K562 (cell line): Measurements from ENCODE around the gene SPATA2L. TPM values are rescaled to one million over a fixed set of nuclear protein-coding genes. Genes with fewer than 3 reads are reported as not detected.
"Not testable (repeated sequence)": the region's sequence is repeated elsewhere in the genome, so short reads cannot be mapped to it uniquely, and the experiment has no call there.

Source experiments
- ATAC-seq: fragments of 200-7000 bp; cut with Tn5 transposase; 3 replicates; pipeline ENCODE4 v1.9.1; 2020; ENCODE audit warnings: moderate library complexity
- BruUV-seq: library from RNA; stranded (reverse); fragments of 400-500 nt; replicated peaks from 2 replicates; lab custom pipeline; 2021; lab: Mats Ljungman, UMichigan
- CTCF ChIA-PET: fragments of 300-600 bp; formaldehyde crosslinking; extraction: SDS; loops from one replicate; lab custom pipeline; 2021; ENCODE audit warnings: low intra/inter-chr PET ratio; lab: Yijun Ruan, JAX
- POLR2A ChIA-PET: fragments of 300-600, 350-650 bp; sonication (Branson Sonifier 250); formaldehyde crosslinking; extraction: SDS; loops from one replicate; lab custom pipeline; 2021; ENCODE audit warnings: antibody characterized with exemption, inconsistent platforms; lab: Yijun Ruan, JAX
- DNase-seq, 4 experiments: peaks; one replicate each; pipeline versions ENCODE4 v3.0.0 to v3.0.0-alpha.2; 2011 to 2018; ENCODE audit warnings: low spot score in 3 of 4, mixed read lengths in 3 of 4; ENCODE audit errors: extremely low read depth in 1 of 4
- FAIRE-seq: peaks from 2 replicates; lab custom pipeline; 2011; peaks lifted over from hg19 to GRCh38; lab: Jason Lieb, UNC
- H2AFZ ChIP-seq: 2 replicates; pipeline ENCODE4 v1.6.0; 2011; ENCODE audit warnings: low read depth, low read length, control low read depth, inconsistent platforms
- H3K27ac ChIP-seq: fragments of 200-600 bp; 3 replicates; pipeline ENCODE4 v1.8.0; 2011; ENCODE audit warnings: low read depth, mild to moderate bottlenecking, control low read depth, inconsistent platforms, low read length, moderate library complexity, mixed read lengths; ENCODE audit errors: extremely low read depth
- H3K27me3 ChIP-seq, 2 experiments: fragments of 300-600 bp in 1 of 2; 2 replicates in 1 of 2; 3 replicates in 1 of 2; pipeline versions ENCODE4 v1.6.0 to v1.8.0; 2011; ENCODE audit warnings: inconsistent platforms in 2 of 2, low read length in 2 of 2, mild to moderate bottlenecking in 1 of 2, mixed read lengths in 1 of 2, moderate library complexity in 1 of 2; ENCODE audit not compliant: control insufficient read depth in 2 of 2, insufficient read depth in 2 of 2
- H3K36me3 ChIP-seq: fragments of 300-600 bp; 3 replicates; pipeline ENCODE4 v1.8.0; 2011; ENCODE audit warnings: mild to moderate bottlenecking, low read length, inconsistent platforms; ENCODE audit not compliant: control insufficient read depth, insufficient read depth
- H3K4me1 ChIP-seq, 2 experiments: fragments of 200-600 bp in 1 of 2; replicated peaks in 1 of 2; 2 replicates in 1 of 2; 3 replicates in 1 of 2; pipeline versions ENCODE4 v1.5.1 to v1.8.0; 2011; ENCODE audit warnings: inconsistent platforms in 2 of 2, low read length in 2 of 2, mild to moderate bottlenecking in 1 of 2, mixed read lengths in 1 of 2, moderate library complexity in 1 of 2; ENCODE audit not compliant: control insufficient read depth in 2 of 2, insufficient read depth in 2 of 2
- H3K4me2 ChIP-seq: 2 replicates; pipeline ENCODE4 v1.6.1; 2011; ENCODE audit warnings: low read length, control low read depth, inconsistent platforms, mixed read lengths; ENCODE audit not compliant: insufficient read depth
- H3K4me3 ChIP-seq: fragments of 200-600 bp; sonication (generic), shearing (Covaris generic); 2 replicates; pipeline ENCODE4 v1.5.1; 2016; ENCODE audit warnings: control low read depth, inconsistent platforms
- H3K79me2 ChIP-seq: fragments of 200-600 bp; 3 replicates; pipeline ENCODE4 v1.8.0; 2011; ENCODE audit warnings: low read length, inconsistent platforms; ENCODE audit not compliant: control insufficient read depth, insufficient read depth
- H3K9ac ChIP-seq, 2 experiments: 2 replicates each; pipeline versions ENCODE4 v1.6.0 to v1.6.1; 2011; ENCODE audit warnings: low read depth in 2 of 2, low read length in 2 of 2, control low read depth in 1 of 2, inconsistent platforms in 1 of 2, mild to moderate bottlenecking in 1 of 2, mixed read lengths in 1 of 2; ENCODE audit not compliant: insufficient read depth in 1 of 2
- H3K9me1 ChIP-seq: one replicate; pipeline ENCODE4 v1.6.0; 2011; ENCODE audit warnings: inconsistent platforms, mild to moderate bottlenecking, low read length, moderate library complexity; ENCODE audit not compliant: control insufficient read depth, insufficient read depth
- H3K9me3 ChIP-seq: replicated peaks from 2 replicates; pipeline ENCODE4 v1.5.1; 2011; ENCODE audit warnings: low read depth, low read length, inconsistent platforms; ENCODE audit not compliant: control insufficient read depth, insufficient read depth
- H4K20me1 ChIP-seq: replicated peaks from 2 replicates; pipeline ENCODE4 v1.6.1; 2011; ENCODE audit warnings: low read length, inconsistent platforms, mixed read lengths; ENCODE audit not compliant: control insufficient read depth, insufficient read depth
- NR2C2 ChIP-seq, 2 experiments: fragments of 200-800 bp in 1 of 2; sonication (Bioruptor generic) in 1 of 2; sonication (generic) in 1 of 2; formaldehyde crosslinking in 1 of 2; IDR thresholded peaks; 2 replicates each; pipeline versions ENCODE4 v1.6.1 to v1.8.0; 2016 to 2022; ENCODE audit warnings: mild to moderate bottlenecking in 1 of 2, missing compliant biosample characterization in 1 of 2, missing genetic modification characterization in 1 of 2, missing genetic modification reagents in 1 of 2
- ZBTB11 ChIP-seq, 3 experiments: fragments of 200-800 bp in 1 of 3; fragments of 250-450 bp in 1 of 3; fragments of 450-650 bp in 1 of 3; sonication (Bioruptor Pico) in 1 of 3; sonication (Bioruptor generic) in 1 of 3; formaldehyde crosslinking in 1 of 3; IDR thresholded peaks; 2 replicates each; pipeline versions ENCODE4 v1.6.1 to v1.8.0; 2016 to 2022; ENCODE audit warnings: mild to moderate bottlenecking in 2 of 3, missing genetic modification characterization in 2 of 3, missing compliant biosample characterization in 1 of 3, moderate library complexity in 1 of 3
- ZNF764 ChIP-seq: fragments of 250-450 bp; sonication (Bioruptor Pico); IDR thresholded peaks from 2 replicates; pipeline ENCODE4 v1.4.0; 2020; ENCODE audit warnings: low read depth, mild to moderate bottlenecking, moderate library complexity
- WGBS: fragments of 100-300 bp; shearing (Covaris generic); methylation state at CpG from one replicate; pipeline ENCODE4 v1.1.6; 2016; ENCODE audit warnings: low coverage, mixed read lengths; ENCODE audit not compliant: insufficient coverage; ENCODE audit errors: missing lambda C conversion rate; 5-methylcytosine and 5-hydroxymethylcytosine counted together
- in situ Hi-C: fragments of 300-500 bp; cut with MboI; formaldehyde crosslinking; loops from 4 replicates; pipeline ENCODE4 v1.15.0; 2018; ENCODE audit warnings: inconsistent platforms, mixed read lengths
- intact Hi-C: fragments of 100-400 bp; cut with micrococcal nuclease; formaldehyde crosslinking; loops from 2 replicates; pipeline ENCODE4 v1.14.2; 2022
- polyA plus RNA-seq, 8 experiments: library from polyadenylated mRNA; depleted of rRNA in 4 of 8; stranded (reverse) in 5 of 8; unstranded in 3 of 8; fragments of >200 nt; fragmentation: Nextera tagmentation in 2 of 8; fragmentation: Illumina TruSeq in 1 of 8; extraction: Ambion mirVana in 2 of 8; extraction: Trizol in 1 of 8; gene quantifications; 2 replicates each; pipeline versions ENCODE4 v1.2.1 to v1.2.3, GENCODE V29; 2011 to 2014; ENCODE audit warnings: inconsistent platforms in 1 of 8, missing spikeins in 1 of 8
- total RNA-seq, 7 experiments: library from RNA; depleted of rRNA in 6 of 7; stranded (reverse); fragments of >200 nt in 6 of 7; fragmentation: Illumina TruSeq in 2 of 7; extraction: Trizol in 2 of 7; gene quantifications; 2 replicates each; pipeline versions ENCODE4 v1.2.1 to v1.2.3, GENCODE V29; 2011 to 2021; ENCODE audit warnings: low replicate concordance in 1 of 7

SPATA2L gene
- total and polyA plus RNA-seq, 9 of the 15 experiments (the other 6 are each of a cell fraction or from before 2014, with no cell fraction given): 0.13 to 19.2 (median 4.8) TPM; not detected in 1

- Histone ChIP-seq H3K4me2 (peak overlapping the region; percentile 62), H3K9me1 (peaks cover 11% of the 10 kb centered on the region), H3K4me3 (peak overlapping the region; percentile 51; the same call in 1 of the 2 replicates), H3K9ac (peak overlapping the region; percentile 4 to 90; a peak in 2 of 4 replicates), H3K36me3 (peaks cover 36% of the 10 kb centered on the region; the same call in 2 of the 3 replicates), H3K4me1 (peaks cover 13 to 69% of the 10 kb centered on the region in 2 experiments), H3K27ac (0 out of 3 replicates have a peak overlapping the region, but pooled peaks have one; percentile 14)
- not testable (repeated sequence) for BruUV-seq; FAIRE-seq; H3K9me3 ChIP-seq; ATAC-seq; H4K20me1 ChIP-seq; DNase-seq; H3K27me3 ChIP-seq; H2AFZ ChIP-seq; H3K79me2 ChIP-seq; TF ChIP-seq NR2C2 (tag; IDR thresholded peaks at IDR 0.05)
- intact Hi-C loops (loop anchor here (2.0 to 5.0 kb wide), 3 partner anchors 19 to 213 kb away; no protein-coding TSS in a partner anchor), in situ Hi-C loops (loop anchor here (5.0 kb wide), 1 partner anchor 163 kb away; no protein-coding TSS in a partner anchor)
- POLR2A ChIA-PET: interaction anchor here (0.6 to 2.2 kb wide), 9 partner anchors 9 to 276 kb away, joined by 3 to 16 read pairs (median 3); partner anchors contain the start of gene CDK10
- WGBS: 52% methylated on average over 18 of the region's 18 CpGs
- CTCF ChIA-PET: interaction anchor here (0.7 to 2.7 kb wide), 2 partner anchors 94 to 161 kb away, joined by 3 to 18 read pairs; no protein-coding TSS in a partner anchor
- TF ChIP-seq ZNF764 (CRISPR knock-in tag): 0 out of 2 replicates have a peak, but pooled peaks have one; percentile 12
- peak in 1 of 3 experiments; percentile 36; a peak in 1 of 6 replicates for TF ChIP-seq ZBTB11 (CRISPR knock-in tag; IDR thresholded peaks at IDR 0.05)
- 0 out of 2 replicates have a peak, but pooled peaks have one; percentile 23 for TF ChIP-seq NR2C2 (CRISPR knock-in tag; IDR thresholded peaks at IDR 0.05)
Observed at GRCh38 chr16:89699629-89700099, 1.8 kb downstream of the SPATA2L start.

GRCh38 chr16:89698717-89699116, 2.8 kb downstream of the SPATA2L start:
- H3K9ac ChIP-seq, H3K9me3 ChIP-seq, H4K20me1 ChIP-seq, ATAC-seq, H3K27me3 ChIP-seq, CTCF ChIA-PET, H3K79me2 ChIP-seq, H3K27ac ChIP-seq, BruUV-seq, H2AFZ ChIP-seq, intact Hi-C loops, H3K4me3 ChIP-seq, H3K4me2 ChIP-seq, DNase-seq, in situ Hi-C loops, FAIRE-seq: not testable (repeated sequence)
- WGBS: 94% methylated on average over 9 of the region's 14 CpGs
- POLR2A ChIA-PET: interaction anchor here (0.5 to 2.2 kb wide), 4 partner anchors 10 to 499 kb away, joined by 3 to 16 read pairs (median 4); partner anchors contain the start of genes CDK10 and SLC22A31
- peaks cover 11% of the 10 kb centered on the region for H3K9me1 ChIP-seq
- H3K36me3 ChIP-seq: peaks cover 44% of the 10 kb centered on the region; the same call in 2 of the 3 replicates
- H3K4me1 ChIP-seq: peaks cover 13 to 78% of the 10 kb centered on the region in 2 experiments
